ENCODE measurements around the gene CCT7.
"Not testable (repeated sequence)": the region's sequence is repeated elsewhere in the genome, so short reads cannot be mapped to it uniquely, and the experiment has no call there.

CCT7 gene

GRCh38 chr2:73255907-73256617 is 22.0 kb downstream of the CCT7 start:
- no peak for DNase-seq

GRCh38 chr2:73256618-73256922 is 22.5 kb downstream of the CCT7 start:
- DNase-seq = no peak

- no peak for DNase-seq
Observed at GRCh38 chr2:73257021-73257420, 22.9 kb downstream of the CCT7 start.

GRCh38 chr2:73257425-73258125 is 23.5 kb downstream of the CCT7 start:
- no peak for DNase-seq

- DNase-seq = no peak
Observed at GRCh38 chr2:73258186-73258912, 24.2 kb downstream of the CCT7 start.

- DNase-seq = no peak
Observed at GRCh38 chr2:73258913-73259215, 24.8 kb downstream of the CCT7 start.

- DNase-seq = no peak
Observed at GRCh38 chr2:73259276-73259675, 25.2 kb downstream of the CCT7 start.

GRCh38 chr2:73259704-73260337 is 25.7 kb downstream of the CCT7 start:
- DNase-seq = no peak

- DNase-seq = no peak
Observed at GRCh38 chr2:73260338-73260984, 26.4 kb downstream of the CCT7 start.

GRCh38 chr2:73262108-73262651 is 28.1 kb downstream of the CCT7 start:
- DNase-seq = no peak

GRCh38 chr2:73262691-73263429 is 28.8 kb downstream of the CCT7 start:
- not testable (repeated sequence) for DNase-seq

- no peak for DNase-seq
Observed at GRCh38 chr2:73263540-73264331, 29.6 kb downstream of the CCT7 start.

- DNase-seq = no peak
Observed at GRCh38 chr2:73264332-73264606, 30.2 kb downstream of the CCT7 start.

GRCh38 chr2:73264783-73265182 is 30.7 kb downstream of the CCT7 start:
- no peak for DNase-seq

- no peak for DNase-seq
Observed at GRCh38 chr2:73265298-73266060, 31.4 kb downstream of the CCT7 start.

- no peak for DNase-seq
Observed at GRCh38 chr2:73266061-73266901, 32.2 kb downstream of the CCT7 start.

- no peak for DNase-seq
Observed at GRCh38 chr2:73267008-73267407, 32.9 kb downstream of the CCT7 start.

GRCh38 chr2:73268366-73268829 is 34.3 kb downstream of the CCT7 start:
- DNase-seq = no peak

- no peak for DNase-seq
Observed at GRCh38 chr2:73268830-73269685, 35.0 kb downstream of the CCT7 start.

Data from NK-92 treated with Interleukin-12 subunit alpha and Interleukin-12 subunit beta, amount 100 ng/mL, for 24 hours (cell line).